Neuron (in vitro differentiated cells): Measurements from ENCODE around the gene DAZ1.
"Not testable (repeated sequence)": the region's sequence is repeated elsewhere in the genome, so short reads cannot be mapped to it uniquely, and the experiment has no call there.

ENCODE experiments used
- H2AFZ ChIP-seq: one replicate; pipeline ENCODE4 v1.6.1; 2013; ENCODE audit warnings: low read depth, mild to moderate bottlenecking, inconsistent platforms, low read length, moderate library complexity
- H3K27me3 ChIP-seq: one replicate; pipeline ENCODE4 v1.6.1; 2013; ENCODE audit warnings: low read length; ENCODE audit not compliant: insufficient read depth
- H3K36me3 ChIP-seq: one replicate; pipeline ENCODE4 v1.6.1; 2013; ENCODE audit warnings: low read length; ENCODE audit not compliant: insufficient read depth
- H3K4me1 ChIP-seq: one replicate; pipeline ENCODE4 v1.6.1; 2013; ENCODE audit warnings: low read length; ENCODE audit not compliant: insufficient read depth
- H3K4me3 ChIP-seq: 2 replicates; pipeline ENCODE4 v1.5.1; 2013; ENCODE audit warnings: mild to moderate bottlenecking, low read length, moderate library complexity
- H3K9me3 ChIP-seq: one replicate; pipeline ENCODE4 v1.6.1; 2013; ENCODE audit warnings: low read length

DAZ1 gene

GRCh38 chrY:23198908-23199307 is at the start of gene DAZ1:
Gene DAZ1, minus strand, starts transcription at chrY:23199008. Its CDS starts 208 bp downstream, at chrY:23198800.
- H3K4me3 ChIP-seq, H3K27me3 ChIP-seq, H3K36me3 ChIP-seq, H3K4me1 ChIP-seq, H3K9me3 ChIP-seq, H2AFZ ChIP-seq: not testable (repeated sequence)

GRCh38 chrY:23219233-23219632 is 20.4 kb upstream of the DAZ1 start, which contains the start of gene DAZ2:
Gene DAZ2, plus strand, starts transcription at chrY:23219533. Its CDS starts 208 bp downstream, at chrY:23219741.
- H3K4me1 ChIP-seq, H3K4me3 ChIP-seq, H3K36me3 ChIP-seq, H2AFZ ChIP-seq, H3K27me3 ChIP-seq, H3K9me3 ChIP-seq: not testable (repeated sequence)

- H3K4me1 ChIP-seq, H3K4me3 ChIP-seq, H2AFZ ChIP-seq, H3K27me3 ChIP-seq, H3K9me3 ChIP-seq, H3K36me3 ChIP-seq: not testable (repeated sequence)
Measured at GRCh38 chrY:23210681-23211080, 11.9 kb upstream of the DAZ1 start.

DNA sequence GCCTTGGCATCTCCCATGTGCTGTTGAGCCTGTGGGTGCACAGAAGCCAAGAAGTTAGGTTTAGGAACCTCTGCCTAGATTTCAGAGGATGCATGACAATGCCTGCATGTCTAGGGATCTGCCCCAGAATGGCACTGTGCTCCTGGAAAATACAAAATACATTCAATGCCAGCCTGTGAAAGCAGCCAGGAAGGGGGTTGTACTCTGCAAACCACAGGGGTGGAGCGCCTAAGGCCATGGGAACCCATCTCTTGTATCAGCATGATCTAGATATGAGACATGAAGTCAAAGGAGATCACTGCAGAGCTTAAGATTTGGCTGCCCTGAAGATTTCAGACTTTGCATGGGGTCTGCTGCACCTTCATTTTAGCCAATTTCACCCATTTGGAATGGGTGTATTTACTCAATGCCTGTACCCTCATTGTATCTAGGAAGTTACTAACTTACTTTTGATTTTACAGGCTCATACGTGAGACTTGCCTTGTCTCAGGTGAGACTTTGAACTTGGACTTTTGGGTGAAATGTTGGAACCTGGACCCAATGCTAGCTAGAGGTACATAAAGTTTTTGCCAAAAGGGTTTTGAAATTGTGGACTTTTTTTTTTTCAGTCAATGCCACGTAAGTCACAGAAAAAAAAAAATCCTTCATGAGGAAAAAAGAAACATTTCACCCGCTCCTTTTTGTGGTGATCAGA is 11.1 kb upstream of the DAZ1 start:
- not testable (repeated sequence) for H3K4me3 ChIP-seq, H3K9me3 ChIP-seq, H2AFZ ChIP-seq, H3K36me3 ChIP-seq, H3K27me3 ChIP-seq, H3K4me1 ChIP-seq

DNA sequence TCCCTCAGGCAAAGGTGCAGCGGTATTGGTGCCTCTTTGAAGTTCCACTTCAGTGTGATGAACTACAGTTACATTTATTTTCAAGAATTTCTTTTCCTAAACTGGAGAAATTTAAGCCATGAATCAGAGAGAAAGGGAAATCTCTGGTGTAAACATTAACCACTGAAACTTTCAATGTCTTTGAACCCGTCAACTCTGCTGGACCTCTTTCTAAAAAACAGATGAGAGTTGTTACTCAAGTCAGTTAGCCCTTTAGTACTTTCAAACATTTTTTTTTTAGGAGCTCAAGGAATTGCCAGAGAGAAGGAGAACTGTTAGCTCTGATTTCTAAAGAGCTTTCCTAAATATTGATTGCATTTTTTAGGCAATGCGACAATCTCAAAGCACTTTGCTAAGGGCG is 8.6 kb upstream of the DAZ1 start:
- H3K36me3 ChIP-seq, H3K27me3 ChIP-seq, H3K4me3 ChIP-seq, H2AFZ ChIP-seq, H3K4me1 ChIP-seq, H3K9me3 ChIP-seq: not testable (repeated sequence)
